HG03175 (cell line): ENCODE results near the gene ATRIP.
A peak's percentile ranks its signal among the peaks of the same experiment; 100 is the strongest.
"Not testable (repeated sequence)": the region's sequence is repeated elsewhere in the genome, so short reads cannot be mapped to it uniquely, and the experiment has no call there.

Experiments used
- ATAC-seq: cut with Tn5 transposase; IDR thresholded peaks from one replicate; pipeline ENCODE4 v1.9.1; 2021; ENCODE audit warnings: mild to moderate bottlenecking, moderate library complexity; ENCODE audit not compliant: unreplicated experiment

The ATRIP gene

DNA sequence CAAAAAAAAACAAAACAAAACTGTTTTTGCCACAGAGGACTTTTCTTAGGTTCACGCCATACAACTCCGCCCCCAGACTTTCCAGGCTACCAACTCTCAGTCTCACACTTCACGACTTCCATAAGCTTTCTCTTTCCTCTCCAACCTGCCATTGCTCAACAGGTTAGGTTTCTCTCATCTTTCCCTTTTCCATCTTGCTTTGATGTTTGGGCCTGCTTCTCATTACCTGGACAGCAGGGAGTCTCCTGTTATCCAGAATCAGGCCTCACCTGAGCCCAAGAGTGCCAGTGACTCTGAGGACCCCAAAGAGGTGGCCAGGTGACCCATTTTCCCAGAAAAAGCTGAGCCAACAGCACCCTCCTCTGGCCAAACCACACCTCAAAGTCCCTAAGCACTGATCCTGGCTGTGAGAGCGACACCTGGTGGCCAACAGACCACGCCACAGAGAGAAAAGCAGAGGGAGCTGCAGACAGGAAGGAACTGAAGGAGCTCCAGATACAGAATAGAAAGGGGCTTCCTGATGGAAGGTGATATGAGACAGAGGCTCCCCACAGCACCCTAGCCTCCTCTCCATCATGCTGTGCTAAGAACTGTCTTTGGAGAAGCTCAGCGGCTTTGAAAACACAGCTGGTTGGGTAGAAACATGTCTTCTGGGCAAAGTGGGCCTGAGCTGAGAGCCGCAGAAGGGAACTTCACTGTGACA, 10.6 kb upstream of the ATRIP start:
- no peak for ATAC-seq

DNA sequence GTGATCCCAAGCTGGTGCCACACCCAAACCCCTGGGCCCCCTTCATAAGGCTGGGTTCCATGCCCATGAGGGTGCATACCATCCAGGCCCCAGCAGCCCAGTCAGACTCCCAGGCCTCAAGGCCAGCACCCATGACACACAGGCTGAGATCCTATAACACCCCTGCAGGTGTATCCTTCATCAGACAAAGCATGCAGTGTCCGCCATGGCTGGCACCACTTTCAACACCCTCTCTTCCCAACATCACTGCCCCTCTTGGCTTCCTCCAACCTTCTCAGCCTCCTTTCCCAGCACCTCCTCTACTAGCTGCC, 10.1 kb upstream of the ATRIP start:
- ATAC-seq: no peak

GRCh38 chr3:48436855-48437254, 9.7 kb upstream of the ATRIP start:
- ATAC-seq: no peak

GRCh38 chr3:48437812-48438211, 8.7 kb upstream of the ATRIP start:
- ATAC-seq: no peak

DNA sequence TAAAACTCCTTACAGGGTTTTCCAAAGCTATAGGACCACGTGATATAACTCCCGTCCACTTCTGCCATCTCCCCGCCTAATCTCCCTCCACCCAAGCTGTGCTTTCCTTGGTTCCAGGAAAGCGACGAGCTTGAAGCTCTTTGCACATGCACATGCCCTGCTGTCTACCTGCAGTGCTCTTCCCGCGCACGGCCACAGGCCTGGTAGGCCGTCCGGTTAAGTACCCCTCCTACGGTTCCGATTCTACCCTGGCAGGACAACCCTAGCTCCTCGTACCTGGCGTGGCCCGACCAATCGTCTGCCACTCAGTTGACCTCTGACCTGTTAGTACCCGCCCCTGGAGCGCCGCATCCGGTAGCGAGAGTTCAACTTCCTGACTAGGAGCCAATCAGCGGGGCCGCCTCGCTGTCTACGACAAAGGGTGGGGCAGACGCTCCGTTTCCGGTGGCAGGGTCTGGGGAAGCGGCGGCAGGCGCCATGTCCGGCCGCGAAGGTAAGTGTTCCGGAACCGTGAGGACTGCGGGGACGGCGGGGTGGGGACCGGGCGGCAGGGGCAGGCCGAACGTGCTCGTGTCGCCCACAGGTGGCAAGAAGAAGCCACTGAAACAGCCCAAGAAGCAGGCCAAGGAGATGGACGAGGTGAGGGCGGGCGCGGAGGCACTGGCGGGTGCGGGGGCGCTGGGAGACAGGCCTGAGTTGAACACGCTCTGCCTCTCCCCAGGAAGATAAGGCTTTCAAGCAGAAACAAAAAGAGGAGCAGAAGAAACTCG, 6.5 kb upstream of the ATRIP start, which contains the start of the genes CCDC51 and TMA7:
TSS of gene CCDC51 (minus strand) at position 300 of the 770 bp plus-strand sequence. CDS start 4,991 bp downstream, outside the sequence.
TSS of gene TMA7 (plus strand) at position 438 of the 770 bp plus-strand sequence. CDS start at position 478, 40 bp downstream.
- ATAC-seq: peak; percentile 96

- ATAC-seq: no peak
These were observed 6.0 kb upstream of the ATRIP start for GRCh38 chr3:48440590-48440958.

- ATAC-seq: no peak
These were observed 4.6 kb upstream of the ATRIP start for GRCh38 chr3:48441940-48442339.

DNA sequence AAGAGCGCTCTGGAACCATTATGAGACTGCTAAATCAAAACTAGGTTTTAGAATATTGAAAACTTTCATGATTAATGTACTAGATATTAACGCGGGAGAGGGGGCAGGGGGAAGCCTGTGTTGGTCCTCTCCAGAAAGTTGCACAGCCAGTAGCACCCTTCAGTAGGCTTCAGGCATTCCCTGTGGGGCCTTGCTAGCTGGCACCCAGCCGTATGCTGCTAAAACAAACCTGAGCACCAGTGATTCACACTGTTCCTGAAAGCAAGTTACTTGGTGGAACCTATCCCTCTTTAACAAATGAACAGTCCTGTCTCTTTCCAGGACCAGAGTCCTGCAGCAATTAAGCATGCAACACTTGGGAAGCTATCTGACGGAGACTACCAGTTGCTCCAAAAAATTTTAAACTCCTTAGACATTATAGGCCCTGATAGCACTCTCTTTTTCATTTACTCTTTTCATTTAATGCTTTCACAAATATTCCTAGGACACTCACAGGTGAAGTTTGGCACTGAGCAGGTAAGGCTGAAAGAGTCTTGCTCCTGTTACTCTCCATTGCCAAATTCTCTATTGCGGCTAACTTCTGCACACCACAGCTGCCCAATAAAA, 1.2 kb upstream of the ATRIP start:
- no peak for ATAC-seq

DNA sequence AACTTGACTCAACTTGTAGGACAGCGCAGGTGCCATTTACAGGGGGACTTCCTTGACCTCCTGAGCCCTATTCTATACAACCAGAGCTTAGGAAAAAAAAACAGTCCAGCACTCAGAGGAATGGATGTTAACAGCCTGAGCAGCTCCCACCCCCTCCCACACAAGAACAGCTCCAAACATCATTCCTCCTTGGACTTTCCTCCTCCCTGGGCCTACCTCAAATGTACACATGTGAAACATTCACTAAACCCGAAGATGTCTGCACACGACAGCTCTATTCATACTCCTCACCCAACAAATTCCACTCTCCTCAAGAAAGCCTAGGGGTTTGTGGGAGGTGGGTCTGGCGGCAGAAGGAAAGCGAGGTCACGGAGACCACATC, 503 bp upstream of the ATRIP start:
- ATAC-seq: no peak

GRCh38 chr3:48451270-48451669, 4.7 kb downstream of the ATRIP start:
- no peak for ATAC-seq

DNA sequence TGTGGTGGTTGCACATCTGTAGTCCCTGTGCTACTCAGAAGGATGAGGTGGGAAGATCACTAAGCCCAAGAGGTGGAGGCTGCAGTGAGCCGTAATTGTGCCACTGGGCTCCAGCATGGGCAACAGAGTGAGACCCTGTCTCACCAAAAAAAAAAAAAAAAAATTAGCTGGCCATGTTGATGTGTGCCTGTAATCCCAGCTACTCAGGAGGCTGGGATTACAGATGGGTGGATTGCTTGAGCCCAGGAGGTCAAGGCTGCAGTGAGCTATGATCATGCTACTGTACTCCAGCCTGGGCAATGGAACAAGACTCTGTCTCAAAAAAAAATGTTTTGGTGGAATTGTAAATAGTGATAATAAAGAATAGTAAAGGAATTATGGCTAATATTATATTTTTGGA, 9.9 kb downstream of the ATRIP start:
- no peak for ATAC-seq

DNA sequence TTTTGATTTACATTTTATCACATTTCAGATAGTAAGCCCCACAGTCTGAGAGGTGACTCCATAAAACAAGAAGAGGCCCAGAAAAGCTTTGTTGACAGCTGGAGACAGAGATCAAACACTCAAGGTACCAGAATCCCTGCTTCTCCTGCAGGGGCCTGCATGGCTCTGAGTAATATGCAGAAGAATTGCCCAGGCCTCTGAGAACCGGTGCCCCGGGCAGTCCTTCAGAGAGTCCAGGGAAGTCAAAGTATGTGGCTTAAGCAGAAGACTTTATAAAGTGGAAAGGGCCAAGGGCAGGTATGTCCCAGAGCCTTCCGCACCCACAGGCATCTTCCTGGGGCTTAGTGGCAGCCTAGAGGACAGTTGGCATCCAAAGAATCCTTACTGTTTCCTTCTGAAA, 12.8 kb downstream of the ATRIP start:
- ATAC-seq: no peak

- no peak for ATAC-seq
These were observed 13.4 kb downstream of the ATRIP start for GRCh38 chr3:48459773-48460516.

- ATAC-seq: no peak
These were observed 14.0 kb downstream of the ATRIP start for GRCh38 chr3:48460517-48460902.

DNA sequence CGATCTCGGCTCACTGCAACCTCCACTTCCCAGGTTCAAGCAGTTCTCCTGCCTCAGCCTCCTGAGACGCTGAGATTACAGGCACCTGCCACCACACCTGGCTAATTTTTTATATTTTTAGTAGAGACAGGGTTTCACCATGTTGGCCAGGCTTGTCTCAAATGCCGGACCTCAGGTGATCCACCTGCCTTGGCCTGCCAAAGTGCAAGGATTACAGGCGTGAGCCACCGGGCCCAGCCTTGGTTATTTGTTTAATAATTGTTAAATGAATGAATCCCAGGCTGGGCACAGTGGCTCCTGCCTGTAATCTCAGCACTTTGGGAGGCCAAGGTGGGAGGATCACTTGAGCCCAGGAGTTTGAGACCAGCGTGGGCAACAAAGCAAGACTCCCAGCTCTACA, 15.2 kb downstream of the ATRIP start:
- not testable (repeated sequence) for ATAC-seq

- no peak for ATAC-seq
These were observed 17.2 kb downstream of the ATRIP start for GRCh38 chr3:48463703-48464102.

DNA sequence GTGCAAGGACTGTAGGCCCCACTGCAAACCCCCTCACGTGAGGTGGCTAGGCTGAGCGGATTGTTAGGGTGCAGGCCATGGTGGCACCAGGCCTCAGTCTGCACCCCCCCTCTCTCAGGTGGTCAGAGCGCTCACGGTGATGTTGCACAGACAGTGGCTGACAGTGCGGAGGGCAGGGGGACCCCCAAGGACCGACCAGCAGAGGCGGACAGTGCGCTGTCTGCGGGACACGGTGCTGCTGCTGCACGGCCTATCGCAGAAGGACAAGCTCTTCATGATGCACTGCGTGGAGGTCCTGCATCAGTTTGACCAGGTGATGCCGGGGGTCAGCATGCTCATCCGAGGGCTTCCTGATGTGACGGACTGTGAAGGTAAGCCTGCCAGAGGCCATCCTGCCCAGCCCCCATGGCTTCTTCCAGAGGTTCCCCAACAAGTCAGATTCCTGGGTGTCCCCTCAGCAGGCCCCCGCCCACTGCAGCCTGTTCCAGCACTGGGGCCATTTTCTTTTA, 18.2 kb downstream of the ATRIP start:
- ATAC-seq: no peak

GRCh38 chr3:48465237-48465530, 18.6 kb downstream of the ATRIP start:
- no peak for ATAC-seq

- ATAC-seq: peak; percentile 87
These were observed 19.2 kb downstream of the ATRIP start for GRCh38 chr3:48465531-48466378.

GRCh38 chr3:48466386-48467109, 20.0 kb downstream of the ATRIP start:
- ATAC-seq: peak; percentile 23
